ENCODE measurements around the gene ARVCF. TPM values are rescaled to one million over a fixed set of nuclear protein-coding genes. Genes with fewer than 3 reads are reported as not detected.

Gene ARVCF
- total RNA-seq, 1 experiment from 2014 or later, result 9.3 TPM

GRCh38 chr22:19998991-19999820 is 17.4 kb downstream of the ARVCF start:
- DNase-seq (ENCODE audit: low spot score), result no peak

GRCh38 chr22:19998232-19998951 is 18.2 kb downstream of the ARVCF start:
- DNase-seq (ENCODE audit: low spot score), result no peak

- no peak for DNase-seq (ENCODE audit: low spot score)
These were observed 18.9 kb downstream of the ARVCF start for GRCh38 chr22:19997561-19998231.

GRCh38 chr22:19996694-19997384 is 19.8 kb downstream of the ARVCF start:
- no peak for DNase-seq (ENCODE audit: low spot score)

- peak; percentile 37 for DNase-seq (ENCODE audit: low spot score)
These were observed 20.8 kb downstream of the ARVCF start for GRCh38 chr22:19995611-19996339.

- DNase-seq (ENCODE audit: low spot score), result no peak
These were observed 21.6 kb downstream of the ARVCF start for GRCh38 chr22:19994851-19995610.

GRCh38 chr22:19993926-19994325 is 22.7 kb downstream of the ARVCF start:
- DNase-seq (ENCODE audit: low spot score), result no peak

- DNase-seq (ENCODE audit: low spot score), result no peak
These were observed 23.7 kb downstream of the ARVCF start for GRCh38 chr22:19992921-19993355.

GRCh38 chr22:19992481-19992911 is 24.1 kb downstream of the ARVCF start:
- DNase-seq (ENCODE audit: low spot score), result no peak

- no peak for DNase-seq (ENCODE audit: low spot score)
These were observed 24.8 kb downstream of the ARVCF start for GRCh38 chr22:19991645-19992451.

GRCh38 chr22:19991395-19991644 is 25.3 kb downstream of the ARVCF start:
- DNase-seq (ENCODE audit: low spot score), result no peak

GRCh38 chr22:19990609-19991394 is 25.8 kb downstream of the ARVCF start:
- DNase-seq (ENCODE audit: low spot score), result no peak

- no peak for DNase-seq (ENCODE audit: low spot score)
These were observed 26.4 kb downstream of the ARVCF start for GRCh38 chr22:19990188-19990587.

- DNase-seq (ENCODE audit: low spot score), result no peak
These were observed 26.9 kb downstream of the ARVCF start for GRCh38 chr22:19989725-19990067.

- no peak for DNase-seq (ENCODE audit: low spot score)
These were observed 27.5 kb downstream of the ARVCF start for GRCh38 chr22:19988965-19989724.

GRCh38 chr22:19988331-19988808 is 28.3 kb downstream of the ARVCF start:
- no peak for DNase-seq (ENCODE audit: low spot score)

GRCh38 chr22:19987394-19988306 is 29.0 kb downstream of the ARVCF start:
- DNase-seq (ENCODE audit: low spot score), result no peak

All from A172 (cell line).